ENCODE results near the gene SLC35A5.

SLC35A5 gene

GRCh38 chr3:112560307-112560706 is 1.5 kb upstream of the SLC35A5 start (continued):
- TF ChIP-seq ZNF18 (tag by site-specific recombination; IDR thresholded peaks at IDR 0.05), result no peak

- CTCF ChIA-PET, result interaction anchor here (0.5 to 0.7 kb wide), 2 partner anchors 10 to 272 kb away, joined by 3 read pairs; no protein-coding TSS in a partner anchor
- Histone ChIP-seq H3K9me3 (ENCODE audit: control insufficient read depth, insufficient read depth, low read depth, low read length) (no peaks in the 10 kb centered on the region), H3K4me1 (ENCODE audit: control insufficient read depth, insufficient read depth, low read length) (no peaks in the 10 kb centered on the region), H3K4me3 (ENCODE audit: low read depth, low read length) (peak overlapping the region; percentile 95), H3K36me3 (ENCODE audit: control insufficient read depth in 2 of 2, insufficient read depth in 1 of 2, low read length in 2 of 2) (peaks cover 0 to 14% of the 10 kb centered on the region in 2 experiments; a peak in 2 of 3 replicates), H3K27ac (ENCODE audit: extremely low read depth, low read depth, low read length) (peak overlapping the region; percentile 57)
- POLR2A ChIA-PET, result interaction anchor here (1.2 kb wide), 1 partner anchor 582 kb away, joined by 3 read pairs; the partner anchor contains the start of gene ABHD10
- TF ChIP-seq ZNF76 (tag by site-specific recombination; IDR thresholded peaks at IDR 0.05; ENCODE audit: borderline replicate concordance, low read depth) (no peak), ZBTB20 (tag by site-specific recombination; IDR thresholded peaks at IDR 0.05) (peak; percentile 79; the same call in 1 of the 2 replicates), ZBTB17 (tag by site-specific recombination; IDR thresholded peaks at IDR 0.05) (peak; percentile 88), ZNF580 (tag by site-specific recombination; IDR thresholded peaks at IDR 0.05) (peak; percentile 68), ZNF600 (tag by site-specific recombination; IDR thresholded peaks at IDR 0.05) (peak; percentile 26; the same call in 1 of the 2 replicates), ZNF449 (tag by site-specific recombination; IDR thresholded peaks at IDR 0.05) (peak; percentile 85), ZNF664 (tag by site-specific recombination; IDR thresholded peaks at IDR 0.05) (0 out of 2 replicates have a peak, but pooled peaks have one; percentile 8), ZXDB (tag by site-specific recombination; IDR thresholded peaks at IDR 0.05) (no peak), ZNF335 (tag by site-specific recombination; conservative IDR thresholded peaks at IDR 0.05) (peak; percentile 45), GLIS2 (tag by site-specific recombination; IDR thresholded peaks at IDR 0.05) (no peak), ZNF175 (tag by site-specific recombination; IDR thresholded peaks at IDR 0.05) (no peak), SP2 (tag by site-specific recombination; IDR thresholded peaks at IDR 0.05) (no peak), ZNF324 (tag by site-specific recombination; IDR thresholded peaks at IDR 0.05) (no peak)
Observed at GRCh38 chr3:112560721-112561483, 943 bp upstream of the SLC35A5 start.

GRCh38 chr3:112561484-112561733 is 436 bp upstream of the SLC35A5 start:
- H3K9me3 ChIP-seq (ENCODE audit: control insufficient read depth, insufficient read depth, low read depth, low read length), result no peaks in the 10 kb centered on the region
- ChIA-PET POLR2A (interaction anchor here (0.7 to 1.2 kb wide), 2 partner anchors 16 to 583 kb away, joined by 3 read pairs; partner anchors contain the start of gene ABHD10), CTCF (interaction anchor here (0.7 kb wide), 1 partner anchor 21 kb away, joined by 3 read pairs; no protein-coding TSS in a partner anchor)
- H3K27ac ChIP-seq (ENCODE audit: extremely low read depth, low read depth, low read length), result peak overlapping the region; percentile 57
- H3K4me3 ChIP-seq (ENCODE audit: low read depth, low read length), result peak overlapping the region; percentile 95
- H3K36me3 ChIP-seq (ENCODE audit: control insufficient read depth in 2 of 2, insufficient read depth in 1 of 2, low read length in 2 of 2), result peaks cover 0 to 14% of the 10 kb centered on the region in 2 experiments; a peak in 2 of 3 replicates
- H3K4me1 ChIP-seq (ENCODE audit: control insufficient read depth, insufficient read depth, low read length), result no peaks in the 10 kb centered on the region
- TF ChIP-seq ZSCAN16 (tag by site-specific recombination; IDR thresholded peaks at IDR 0.05) (no peak), HOXD13 (CRISPR knock-in tag; IDR thresholded peaks at IDR 0.05; ENCODE audit: borderline replicate concordance) (no peak), ZNF843 (tag by site-specific recombination; IDR thresholded peaks at IDR 0.05) (no peak), ZBTB8A (tag by site-specific recombination; IDR thresholded peaks at IDR 0.05) (0 out of 2 replicates have a peak, but pooled peaks have one; percentile 9), ZNF335 (tag by site-specific recombination; conservative IDR thresholded peaks at IDR 0.05) (no peak; the same call in 1 of the 2 replicates), ZNF366 (tag by site-specific recombination; conservative IDR thresholded peaks at IDR 0.05) (no peak), ZNF768 (tag by site-specific recombination; IDR thresholded peaks at IDR 0.05) (no peak), BCL6B (tag by site-specific recombination; IDR thresholded peaks at IDR 0.05) (no peak), ZNF561 (tag by site-specific recombination; IDR thresholded peaks at IDR 0.05; ENCODE audit: borderline replicate concordance) (no peak), INSM2 (tag by site-specific recombination; IDR thresholded peaks at IDR 0.05) (no peak), KLF17 (tag by site-specific recombination; IDR thresholded peaks at IDR 0.05) (no peak), ZNF777 (tag by site-specific recombination; IDR thresholded peaks at IDR 0.05; ENCODE audit: borderline replicate concordance) (0 out of 2 replicates have a peak, but pooled peaks have one; percentile 78), ZNF239 (tag by site-specific recombination; IDR thresholded peaks at IDR 0.05) (no peak)

All from HEK293 (cell line).